A549 treated with CpdA at 1 μM for 4 hours (cell line): ENCODE measurements around the gene CD7. TPM values are rescaled to one million over a fixed set of nuclear protein-coding genes. Genes with fewer than 3 reads are reported as not detected.

Experiments
- total RNA-seq: library from RNA; stranded (reverse); fragments of 200-300 nt; extraction: Qiagen RNA extraction; gene quantifications from 5 replicates; pipeline ENCODE4 v1.2.3, GENCODE V29; 2022; ENCODE audit warnings: low read depth

CD7 gene
- total RNA-seq: 0.09 to 0.33 TPM (median 0.20 TPM) in 3 of 5 replicates, not detected in the others

DNA sequence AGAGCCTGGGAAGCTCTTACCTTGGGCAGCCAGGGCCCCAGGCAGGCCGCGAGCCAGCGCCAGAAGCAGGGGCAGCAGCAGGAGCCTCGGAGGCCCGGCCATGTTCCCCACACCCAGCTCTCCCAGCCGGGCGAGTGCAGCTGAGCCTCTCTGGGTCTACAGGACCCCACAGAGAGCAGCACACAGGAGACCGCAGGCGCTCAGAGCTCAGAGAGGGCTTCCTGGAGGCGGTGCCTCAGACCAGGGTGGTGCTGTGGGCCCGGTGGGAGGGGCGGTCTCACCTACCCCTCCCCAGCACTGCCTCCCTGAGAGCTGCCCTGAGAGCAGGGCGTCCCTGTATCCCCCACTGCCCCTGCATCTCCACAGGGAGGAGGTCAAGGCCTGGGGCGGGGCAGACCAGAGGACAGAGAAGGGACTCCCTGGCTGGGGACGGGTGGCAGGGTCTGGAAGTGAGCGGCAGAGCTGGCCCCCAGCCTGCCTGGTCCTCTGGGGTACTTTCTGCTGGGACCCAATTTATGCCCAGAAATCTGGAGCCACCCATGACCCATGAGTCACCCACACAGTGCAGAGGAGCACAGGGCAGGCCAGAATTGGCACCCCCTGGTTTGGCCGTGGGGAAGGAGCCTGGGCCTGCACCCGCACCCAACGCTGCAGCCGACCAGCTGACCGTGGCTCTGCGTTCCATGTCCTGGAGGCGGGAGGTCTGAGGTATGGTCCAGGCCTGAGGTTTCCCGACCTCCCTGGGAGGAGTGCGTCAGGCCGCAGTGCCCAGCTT is at the start of gene CD7:
TSS of gene CD7 (minus strand) at position 215 of the 775 bp plus-strand sequence. CDS start at position 102, 113 bp downstream.

DNA sequence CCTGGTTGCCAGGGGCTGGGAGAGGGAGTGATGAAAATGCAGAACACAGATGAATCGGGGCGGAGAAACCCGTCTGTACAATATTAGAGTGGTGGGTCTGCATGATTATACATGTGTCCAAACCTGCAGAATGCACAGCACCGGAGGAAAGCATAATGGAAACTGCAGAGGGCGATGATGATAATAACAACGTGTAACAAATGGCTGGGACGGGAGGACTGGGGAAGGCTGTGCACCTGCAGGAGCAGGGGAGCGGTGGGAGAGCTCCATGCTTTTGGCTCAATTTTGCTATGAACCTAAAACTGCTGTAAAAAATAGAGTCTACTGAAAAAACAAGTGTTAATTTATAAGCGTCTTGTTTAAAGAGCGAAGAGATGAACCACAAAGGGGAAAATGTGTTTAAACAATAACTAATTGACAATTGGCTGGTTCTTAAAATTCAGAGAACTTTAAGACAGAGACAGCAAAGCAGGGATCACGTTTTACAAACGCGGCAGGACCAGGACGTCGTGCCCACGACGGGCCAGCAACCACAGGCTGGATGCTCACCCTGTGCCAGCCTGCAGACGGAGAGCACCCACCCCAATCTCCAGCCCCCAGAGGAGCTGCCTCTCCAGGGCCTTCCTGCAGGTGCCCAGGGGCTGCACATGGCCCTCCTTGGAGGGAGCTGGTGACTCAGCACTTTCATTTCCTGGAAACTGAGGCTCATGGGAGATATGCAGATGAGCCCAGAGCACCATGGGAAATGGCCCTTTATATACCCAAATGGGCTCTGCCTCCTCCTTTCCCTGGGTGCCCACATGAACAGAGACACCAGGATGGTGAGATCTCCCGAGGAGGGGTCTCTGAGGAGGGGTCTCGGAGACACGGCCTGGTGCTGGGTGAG is 41.3 kb upstream of the CD7 start, which contains the start of gene TEX19:
TSS of gene TEX19 (plus strand) at position 783 of the 886 bp plus-strand sequence. CDS start 2,904 bp downstream, outside the sequence.

DNA sequence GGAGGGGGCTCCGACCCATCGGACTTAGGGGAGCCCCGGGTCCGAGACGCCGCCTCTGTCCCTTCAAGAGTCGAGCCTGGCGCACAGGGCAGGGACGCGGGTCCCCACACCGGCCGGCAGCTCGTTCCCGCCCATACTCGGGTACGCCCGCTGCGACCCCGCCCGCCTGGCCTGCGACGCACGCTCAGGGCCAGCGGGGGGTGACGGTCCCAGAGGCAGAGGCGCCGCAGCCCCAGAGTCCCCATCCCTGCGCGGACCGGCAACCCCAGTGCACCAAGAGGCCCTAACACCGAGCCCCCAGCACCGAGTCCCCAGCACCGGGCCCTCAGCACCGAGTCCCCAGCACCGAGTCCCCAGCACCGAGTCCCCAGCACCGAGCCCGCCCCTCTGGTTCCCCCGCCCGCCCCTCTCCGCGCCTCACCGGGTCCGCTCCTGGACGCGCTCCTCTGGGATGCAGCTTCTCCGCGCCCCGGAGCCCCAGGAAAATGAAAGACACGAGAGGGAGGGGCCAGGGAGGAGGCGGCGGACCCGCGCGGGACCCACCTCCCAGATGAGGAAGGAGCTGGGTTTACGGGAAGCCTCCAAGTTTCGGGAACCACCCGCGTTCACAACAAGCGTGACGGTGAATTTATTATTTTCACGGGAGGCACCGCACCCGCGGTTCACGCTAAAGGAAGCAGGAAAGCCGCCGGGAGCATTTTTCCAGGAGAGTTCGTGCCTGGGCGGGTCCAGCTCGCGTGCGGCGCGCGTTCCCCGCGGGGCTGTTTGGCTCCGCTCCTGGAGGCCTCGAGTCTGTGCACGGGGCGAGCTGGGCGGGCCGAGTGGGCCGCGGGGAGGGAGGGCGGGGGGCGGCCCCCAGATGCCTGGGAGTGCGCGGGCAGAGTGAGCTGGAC is 16.1 kb upstream of the CD7 start, which contains the start of gene SECTM1:
TSS of gene SECTM1 (minus strand) at position 488 of the 893 bp plus-strand sequence. CDS start 6,526 bp downstream, outside the sequence.

DNA sequence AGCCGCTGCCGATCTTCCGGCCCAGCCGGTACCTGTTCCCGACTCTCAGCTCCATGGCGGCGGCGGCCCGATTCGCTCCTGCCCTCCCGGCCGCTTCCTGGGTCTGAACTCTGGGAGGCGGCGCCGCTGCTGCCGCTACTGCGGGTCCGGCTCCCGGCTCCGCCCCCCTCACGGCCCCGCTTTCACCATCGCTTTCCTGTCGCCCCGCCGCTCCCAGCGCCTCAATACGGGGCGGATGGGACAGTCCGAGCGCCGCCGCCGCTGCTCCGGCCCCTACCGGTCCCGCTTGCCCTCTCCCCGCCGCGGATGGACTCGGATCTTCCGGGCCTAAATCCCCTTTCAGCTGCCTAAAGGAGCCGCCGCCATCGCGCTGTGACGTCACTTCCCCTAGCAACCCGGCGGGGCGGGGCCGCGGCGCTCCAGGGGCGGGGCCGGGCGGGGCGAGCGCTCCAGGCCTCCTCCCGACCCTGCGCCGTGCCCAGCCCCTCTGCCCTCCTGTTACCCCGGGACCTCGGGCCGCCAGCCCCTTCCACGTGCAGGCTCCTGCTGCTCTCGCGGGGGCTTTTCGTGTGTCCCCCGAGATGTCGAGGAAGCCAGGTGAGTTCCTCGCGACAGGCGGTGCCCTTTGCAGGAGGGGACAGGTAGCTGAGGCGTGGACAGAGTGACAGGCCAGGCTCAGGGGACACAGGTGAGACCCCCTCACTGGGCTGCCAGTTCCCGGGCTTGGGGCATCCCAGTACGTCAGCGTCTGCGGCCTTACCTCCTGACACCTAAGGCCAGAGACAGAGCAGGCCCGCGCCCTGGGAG is 43.9 kb downstream of the CD7 start, which contains the start of gene CSNK1D:
TSS of gene CSNK1D (minus strand) at position 374 of the 807 bp plus-strand sequence. CDS start at position 55, 319 bp downstream.

Other genes with a start within 250 kb of the CD7 start
- gene FASN, start 219.4 kb downstream of the CD7 start, total RNA-seq: 103 to 146 TPM (median 139 TPM) in 5 replicates
- 20.7 to 26.9 TPM (median 23.5 TPM) in 5 replicates for gene CCDC57, start 104.8 kb downstream of the CD7 start, total RNA-seq
- 88.1 to 110 TPM (median 107 TPM) in 5 replicates for gene SLC16A3, start 88.6 kb downstream of the CD7 start, total RNA-seq
- 146 to 164 TPM (median 156 TPM) in 5 replicates for gene CSNK1D, start 43.9 kb downstream of the CD7 start, total RNA-seq
- 0.99 to 1.9 TPM (median 1.3 TPM) in 5 replicates for gene SECTM1, start 16.2 kb upstream of the CD7 start, total RNA-seq
- gene TEX19, start 41.6 kb upstream of the CD7 start, total RNA-seq: 0.22 to 0.59 TPM (median 0.33 TPM) in 5 replicates
- not detected in 5 replicates for gene UTS2R, start 54.2 kb upstream of the CD7 start, total RNA-seq
- gene HEXD, start 100.7 kb upstream of the CD7 start, total RNA-seq: 9.5 to 14.5 TPM (median 12.8 TPM) in 5 replicates
- 17.4 to 25.1 TPM (median 23.2 TPM) in 5 replicates for gene OGFOD3, start 101.0 kb upstream of the CD7 start, total RNA-seq
- 51.8 to 65.9 TPM (median 57.5 TPM) in 5 replicates for gene CYBC1, start 133.1 kb upstream of the CD7 start, total RNA-seq
- gene NARF, start 141.1 kb upstream of the CD7 start, total RNA-seq: 52.1 to 63.7 TPM (median 54.5 TPM) in 5 replicates
- 43.3 to 56.8 TPM (median 53.5 TPM) in 5 replicates for gene FOXK2, start 202.1 kb upstream of the CD7 start, total RNA-seq